GM18502 (cell line): ENCODE results near the gene KCNC4.

Experiments
- ATAC-seq: cut with Tn5 transposase; IDR thresholded peaks from one replicate; pipeline ENCODE4 v1.9.1; 2021; ENCODE audit warnings: mild to moderate bottlenecking; ENCODE audit not compliant: unreplicated experiment, poor library complexity

Gene KCNC4

DNA sequence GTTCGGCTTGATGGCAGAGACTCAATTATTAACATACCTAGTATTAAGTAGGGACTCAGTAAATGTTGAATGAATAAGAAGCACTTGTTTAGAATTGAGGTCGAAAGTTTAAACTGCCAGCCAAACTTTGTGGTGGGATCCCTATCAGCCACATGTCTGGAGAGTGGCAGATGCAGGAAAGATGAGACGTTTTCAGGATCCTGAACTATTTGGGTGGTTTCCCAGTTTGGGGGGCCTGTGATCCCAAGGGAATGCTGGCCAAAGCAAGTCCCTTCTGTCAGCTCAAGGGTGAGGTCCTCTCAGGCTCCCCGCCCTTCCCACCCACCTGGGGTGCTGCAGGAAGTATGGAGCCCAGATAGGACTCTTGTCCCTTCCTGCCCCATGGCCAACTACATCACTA lies 38.6 kb downstream of the KCNC4 start:
- ATAC-seq: no peak

DNA sequence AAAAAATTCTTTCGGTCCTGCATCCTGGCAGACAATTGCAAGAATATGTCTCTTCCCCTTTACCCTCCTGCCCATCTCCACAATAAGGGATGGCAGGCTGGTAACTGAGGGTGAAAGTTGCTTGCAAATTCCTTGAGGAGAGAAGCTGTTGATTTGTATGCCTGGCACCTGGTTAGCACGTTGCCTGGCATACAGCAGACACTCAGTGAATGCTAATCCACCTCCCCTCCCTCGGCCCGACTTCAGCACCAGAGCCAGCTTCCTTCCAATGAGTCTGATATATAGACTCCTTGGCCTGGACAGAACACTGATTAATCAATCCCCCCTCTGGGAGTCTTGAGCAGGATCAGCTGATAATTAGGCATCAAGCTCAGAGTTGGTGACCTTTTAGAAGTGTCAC lies 39.1 kb downstream of the KCNC4 start:
- ATAC-seq: no peak

DNA sequence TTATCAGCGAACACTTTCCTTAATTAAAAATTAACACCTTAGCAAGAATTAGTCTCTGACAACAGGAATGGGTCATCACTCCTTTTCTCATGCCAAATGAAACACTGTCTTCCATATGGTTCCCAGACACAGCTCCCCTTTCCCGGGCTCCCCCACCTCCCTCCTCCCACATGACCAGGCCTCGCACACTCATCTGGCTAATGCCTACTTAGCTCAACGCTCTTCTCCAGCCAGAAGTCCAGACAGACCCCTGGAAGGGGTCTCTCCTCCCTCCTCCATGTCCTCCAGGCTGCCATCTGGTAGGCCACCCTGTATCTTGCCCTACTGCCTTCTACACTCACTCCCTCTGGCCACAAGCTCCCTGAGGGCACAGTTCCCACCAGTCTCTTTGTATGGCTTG lies 39.9 kb downstream of the KCNC4 start:
- ATAC-seq: no peak

DNA sequence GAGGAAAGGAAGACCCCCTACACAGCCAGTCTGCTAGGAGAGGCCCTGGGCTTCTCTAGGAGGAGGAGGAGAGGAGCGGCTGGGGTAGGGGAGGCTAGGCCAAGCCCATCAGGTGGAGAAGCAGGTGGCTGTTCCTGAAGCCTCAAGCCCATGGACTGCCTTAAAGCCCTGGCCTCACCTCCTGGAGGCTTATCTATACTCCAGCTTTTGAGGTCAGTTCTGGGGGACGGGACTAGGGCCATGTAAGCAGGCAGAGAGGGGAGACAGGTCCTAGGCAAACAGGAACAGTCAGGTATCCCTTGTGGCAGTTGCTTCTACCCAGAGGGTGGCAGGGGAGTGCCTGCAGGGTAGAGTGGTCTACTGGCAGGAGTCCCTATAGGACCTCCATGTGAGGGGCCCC lies 40.6 kb downstream of the KCNC4 start:
- ATAC-seq: no peak

DNA sequence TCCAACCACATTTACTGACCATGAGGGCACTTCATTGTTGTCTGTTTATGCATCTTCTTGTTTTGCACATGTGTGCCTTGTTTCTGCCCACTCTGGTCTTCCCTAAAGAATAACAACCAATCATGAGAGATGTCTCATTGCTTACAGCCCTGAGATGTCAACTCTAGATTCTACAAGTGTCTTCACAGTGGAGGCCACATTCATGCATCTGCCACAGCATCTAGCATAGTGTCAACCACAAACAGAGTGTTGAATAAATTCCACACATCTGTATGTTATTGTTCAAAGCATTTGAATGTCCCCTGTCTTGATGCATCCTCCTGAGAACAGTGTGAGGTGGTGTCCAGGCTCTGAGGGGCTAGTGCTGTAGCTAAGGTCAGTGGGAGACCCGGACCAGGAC lies 43.1 kb downstream of the KCNC4 start:
- no peak for ATAC-seq

DNA sequence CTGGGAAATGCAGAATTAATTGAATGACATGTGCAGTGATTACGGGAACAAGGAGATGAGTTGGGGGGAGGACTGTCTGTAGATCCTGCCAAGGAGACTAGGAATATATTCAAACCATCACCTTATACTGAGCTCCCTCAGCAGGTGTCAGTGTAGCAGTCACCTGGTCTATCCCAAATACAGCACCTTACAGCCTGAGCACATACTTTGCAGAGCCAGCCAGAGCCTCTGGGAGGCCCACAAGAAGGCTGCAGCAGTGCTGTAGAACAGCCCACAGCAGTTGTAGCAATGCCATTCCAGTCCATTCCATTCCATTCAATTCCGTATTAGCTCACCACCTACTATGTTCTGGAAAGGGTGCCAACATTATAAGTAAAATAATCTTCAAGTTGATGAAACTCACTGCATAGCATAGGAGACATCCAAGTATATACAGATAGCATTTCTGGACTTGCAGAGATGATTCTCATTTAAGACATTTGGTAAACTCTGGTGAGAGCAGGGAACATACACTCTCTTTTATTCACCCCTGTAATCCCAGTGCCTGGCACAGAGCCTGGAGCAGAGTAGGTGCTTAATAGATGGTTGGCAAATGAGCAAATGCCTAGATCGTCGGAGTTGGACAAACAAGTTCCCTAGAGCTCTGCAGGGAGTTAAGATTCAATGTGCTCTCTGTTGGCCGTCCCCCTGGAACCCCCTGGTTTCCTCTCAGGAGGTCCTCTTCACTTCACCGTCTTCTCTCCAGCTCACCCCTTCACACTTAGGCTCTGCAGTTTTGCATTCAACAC lies 44.7 kb downstream of the KCNC4 start:
- ATAC-seq: no peak

DNA sequence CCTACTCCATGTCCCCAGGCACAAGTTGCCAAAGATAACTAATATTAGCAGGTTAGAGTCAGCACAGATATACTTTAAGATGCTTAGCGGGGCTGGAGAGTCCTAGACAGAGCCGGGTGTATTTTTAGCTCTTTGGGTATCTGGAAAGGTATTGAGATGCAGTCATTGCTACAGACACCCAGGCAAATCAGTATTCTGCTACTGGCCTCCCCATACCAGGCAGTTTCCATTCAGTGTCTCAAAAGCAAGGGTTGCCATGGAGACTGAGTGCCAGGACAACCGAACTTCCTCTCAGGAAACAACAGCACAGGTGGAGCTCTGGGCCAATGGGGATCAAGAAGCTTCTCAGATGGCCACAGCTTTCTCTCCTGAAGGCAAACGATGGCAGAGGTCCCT lies 45.3 kb downstream of the KCNC4 start:
- no peak for ATAC-seq

DNA sequence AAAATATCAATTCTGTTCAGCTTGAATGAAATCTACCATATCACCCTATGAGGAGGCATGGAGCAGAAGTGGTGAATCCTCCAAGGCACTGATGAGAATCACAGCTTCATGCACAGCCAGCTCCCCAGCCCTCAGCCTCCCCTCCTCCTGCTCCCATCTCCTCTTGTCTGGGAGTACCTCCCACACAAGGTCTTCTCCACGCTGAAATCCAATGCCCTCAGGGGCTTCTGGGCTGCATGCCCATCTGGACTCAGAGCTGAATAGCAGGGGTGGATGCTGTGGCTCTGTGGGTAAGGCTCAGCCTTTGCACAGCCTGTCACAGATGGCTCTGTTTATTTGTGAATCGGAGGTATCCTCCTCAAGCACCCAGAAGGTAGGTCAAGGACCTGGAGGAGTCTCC lies 48.6 kb downstream of the KCNC4 start:
- no peak for ATAC-seq

DNA sequence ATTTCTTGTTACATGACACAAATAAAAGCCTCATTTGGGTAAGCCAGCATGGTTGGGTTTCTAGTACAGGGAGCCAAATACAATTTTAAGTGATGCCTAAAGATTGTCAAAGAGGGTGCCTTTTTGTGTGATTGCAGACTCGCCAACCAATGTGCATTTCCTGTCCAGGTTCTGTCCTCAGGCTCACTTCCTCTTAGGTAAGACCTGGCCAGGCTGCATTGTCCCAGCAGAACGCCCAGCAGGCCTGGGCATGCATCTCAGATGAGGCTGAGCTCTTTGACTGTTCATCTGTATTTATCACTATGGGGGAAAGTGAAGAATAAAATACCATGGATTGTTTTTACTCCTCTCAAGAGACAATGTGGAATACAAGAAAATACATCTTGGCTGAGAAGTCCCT lies 49.7 kb downstream of the KCNC4 start:
- ATAC-seq: no peak
